Tibial nerve (tissue), 4 donors: ENCODE results near the gene SCML2. TPM values are rescaled to one million over a fixed set of nuclear protein-coding genes. Genes with fewer than 3 reads are reported as not detected.

Experiments used
- DNase-seq, 2 donors: peaks; one replicate each; pipeline ENCODE4 v3.0.0-alpha.2; 2019; ENCODE audit warnings: low spot score in 2 of 2
- H3K27ac ChIP-seq, 4 donors: fragments of 200-600 bp; sonication (generic) in 3 of 4; one replicate each; pipeline ENCODE4 v1.5.1; 2017 to 2019; ENCODE audit warnings: mild to moderate bottlenecking in 1 of 4
- H3K27me3 ChIP-seq, 2 donors: fragments of 200-600 bp; sonication (generic) in 1 of 2; one replicate each; pipeline versions ENCODE4 v1.5.1 to v1.6.0; 2017 to 2019
- H3K36me3 ChIP-seq, 3 donors: fragments of 200-600 bp; sonication (generic); one replicate each; pipeline ENCODE4 v1.5.1; 2018 to 2019
- H3K4me1 ChIP-seq, 4 donors: fragments of 200-600 bp; sonication (generic) in 3 of 4; one replicate each; pipeline ENCODE4 v1.5.1; 2017 to 2019
- H3K4me3 ChIP-seq, 4 donors: fragments of 200-600 bp; sonication (generic) in 3 of 4; one replicate each; pipeline ENCODE4 v1.5.1; 2017 to 2019; ENCODE audit warnings: mild to moderate bottlenecking in 1 of 4, moderate library complexity in 1 of 4
- H3K9me3 ChIP-seq, 4 donors: fragments of 200-600 bp; sonication (generic) in 3 of 4; one replicate each; pipeline ENCODE4 v1.5.1; 2017 to 2019
- EP300 ChIP-seq, 2 donors: sonication (generic); formaldehyde crosslinking; IDR thresholded peaks; one replicate each; pipeline ENCODE4 v1.6.1; 2017; ENCODE audit warnings: antibody characterized with exemption in 2 of 2, mild to moderate bottlenecking in 1 of 2
- POLR2A ChIP-seq, 2 donors: fragments of 450-650 bp; IDR thresholded peaks; one replicate each; pipeline ENCODE4 v1.6.1; 2017; ENCODE audit warnings: antibody characterized with exemption in 2 of 2, mild to moderate bottlenecking in 2 of 2, moderate library complexity in 2 of 2
- WGBS, 2 donors: methylation state at CpG; one replicate each; pipeline ENCODE4 v1.1.5; 2018; 5-methylcytosine and 5-hydroxymethylcytosine counted together
- total RNA-seq, 4 donors: library from RNA; depleted of rRNA; stranded (reverse); fragments of >200 nt; gene quantifications; one replicate each; pipeline ENCODE4 v1.1.0, GENCODE V29; 2016
- TF ChIP-seq, protein P1 (sequence below), 5 experiments: fragments of 200-600 bp in 3 of 5; fragments of 450-650 bp in 2 of 5; sonication (generic) in 3 of 5; IDR thresholded peaks; one replicate each; pipeline ENCODE4 v1.5.1; 2016 to 2019; ENCODE audit warnings: antibody characterized with exemption in 5 of 5, mild to moderate bottlenecking in 3 of 5, moderate library complexity in 2 of 5

SCML2 gene
- total RNA-seq, 4 donors from 2014 or later = 0.59 to 1.5 (median 0.64) TPM

- Histone ChIP-seq H3K4me1 (no peaks in the 10 kb centered on the region), H3K9me3 (peaks cover 0 to 10% (median 0%) of the 10 kb centered on the region in 4 donors), H3K27ac (no peak overlapping the region), H3K27me3 (no peaks in the 10 kb centered on the region), H3K4me3 (no peak overlapping the region), H3K36me3 (no peaks in the 10 kb centered on the region)
- DNase-seq = no peak
- WGBS, 2 donors = 62% methylated on average over 3 of the region's 3 CpGs; no CpG with 5 or more reads in 1 of the 2 donors
- TF ChIP-seq, protein P1, sequence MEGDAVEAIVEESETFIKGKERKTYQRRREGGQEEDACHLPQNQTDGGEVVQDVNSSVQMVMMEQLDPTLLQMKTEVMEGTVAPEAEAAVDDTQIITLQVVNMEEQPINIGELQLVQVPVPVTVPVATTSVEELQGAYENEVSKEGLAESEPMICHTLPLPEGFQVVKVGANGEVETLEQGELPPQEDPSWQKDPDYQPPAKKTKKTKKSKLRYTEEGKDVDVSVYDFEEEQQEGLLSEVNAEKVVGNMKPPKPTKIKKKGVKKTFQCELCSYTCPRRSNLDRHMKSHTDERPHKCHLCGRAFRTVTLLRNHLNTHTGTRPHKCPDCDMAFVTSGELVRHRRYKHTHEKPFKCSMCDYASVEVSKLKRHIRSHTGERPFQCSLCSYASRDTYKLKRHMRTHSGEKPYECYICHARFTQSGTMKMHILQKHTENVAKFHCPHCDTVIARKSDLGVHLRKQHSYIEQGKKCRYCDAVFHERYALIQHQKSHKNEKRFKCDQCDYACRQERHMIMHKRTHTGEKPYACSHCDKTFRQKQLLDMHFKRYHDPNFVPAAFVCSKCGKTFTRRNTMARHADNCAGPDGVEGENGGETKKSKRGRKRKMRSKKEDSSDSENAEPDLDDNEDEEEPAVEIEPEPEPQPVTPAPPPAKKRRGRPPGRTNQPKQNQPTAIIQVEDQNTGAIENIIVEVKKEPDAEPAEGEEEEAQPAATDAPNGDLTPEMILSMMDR (IDR thresholded peaks at IDR 0.05) = no peak
- no peak for TF ChIP-seq POLR2A (IDR thresholded peaks at IDR 0.05)
- no peak for TF ChIP-seq EP300 (IDR thresholded peaks at IDR 0.05)
These were observed 59.6 kb downstream of the SCML2 start for GRCh38 chrX:18294893-18295292.

DNA sequence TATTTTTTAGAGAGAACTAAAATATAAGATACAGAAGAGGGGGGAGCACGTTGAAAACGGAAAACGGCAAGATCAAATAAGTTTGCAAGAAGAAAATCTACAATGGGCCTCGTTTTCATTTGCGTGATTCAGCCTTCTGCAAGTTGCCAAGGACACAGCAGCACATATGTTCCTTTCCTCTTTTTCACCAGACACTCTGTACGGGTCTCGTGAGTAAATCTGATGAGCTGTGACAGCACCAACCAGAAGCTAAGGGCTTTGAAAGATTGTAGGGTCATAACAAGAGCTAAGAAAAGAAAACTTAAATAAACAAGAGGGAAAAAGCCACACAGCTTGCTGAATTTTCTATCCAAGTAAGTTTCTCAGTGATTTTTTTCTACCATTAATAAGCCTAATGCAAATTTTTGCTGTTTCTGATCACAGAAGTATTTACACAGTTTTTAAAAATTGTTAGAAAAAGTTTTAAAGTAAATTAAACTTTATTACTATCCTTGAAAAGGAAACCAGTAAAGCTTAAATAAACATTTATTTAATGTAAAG, 63.4 kb downstream of the SCML2 start:
- Histone ChIP-seq H3K27me3 (no peaks in the 10 kb centered on the region), H3K4me3 (no peak overlapping the region), H3K9me3 (peaks cover 0 to 3% (median 0%) of the 10 kb centered on the region in 4 donors), H3K27ac (no peak overlapping the region), H3K4me1 (no peaks in the 10 kb centered on the region), H3K36me3 (no peaks in the 10 kb centered on the region)
- no peak for DNase-seq
- WGBS, 2 donors = 48 to 55% methylated on average over 7 of the region's 7 CpGs
- TF ChIP-seq, protein P1 (IDR thresholded peaks at IDR 0.05) = no peak

DNA sequence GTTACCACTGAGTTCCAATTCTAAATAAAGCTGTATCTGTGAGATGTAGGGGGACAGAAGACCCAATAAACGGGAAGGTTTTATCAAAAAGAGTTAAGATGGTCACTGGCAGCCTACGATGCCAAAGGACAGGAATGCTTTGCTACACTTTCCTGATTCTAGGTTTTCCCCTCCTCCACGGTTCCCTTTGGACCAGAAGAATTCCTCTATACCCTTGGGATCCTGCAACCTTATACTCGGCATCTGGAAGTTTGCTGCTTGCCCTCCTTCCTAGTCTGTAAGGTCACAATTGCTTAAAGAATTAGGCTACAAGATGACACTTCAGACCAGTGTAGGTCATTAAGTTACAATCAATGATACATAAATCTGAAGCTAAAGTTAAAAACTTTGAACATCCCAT, 64.3 kb downstream of the SCML2 start:
- WGBS, 2 donors = 36 to 41% methylated on average over 4 of the region's 4 CpGs
- Histone ChIP-seq H3K4me1 (no peaks in the 10 kb centered on the region), H3K36me3 (no peaks in the 10 kb centered on the region)

GRCh38 chrX:18288716-18289115, 65.8 kb downstream of the SCML2 start:
- Histone ChIP-seq H3K27ac (no peak overlapping the region), H3K4me3 (no peak overlapping the region), H3K36me3 (no peaks in the 10 kb centered on the region), H3K4me1 (no peaks in the 10 kb centered on the region), H3K9me3 (no peaks in the 10 kb centered on the region), H3K27me3 (no peaks in the 10 kb centered on the region)
- WGBS, 2 donors = 48 to 80% methylated on average over 3 of the region's 3 CpGs
- TF ChIP-seq, protein P1 (IDR thresholded peaks at IDR 0.05) = no peak
- no peak for DNase-seq

More for the DNA sequence above, 64.3 kb downstream of the SCML2 start:
- no peaks in the 10 kb centered on the region for H3K27me3 ChIP-seq
- H3K9me3 ChIP-seq = no peaks in the 10 kb centered on the region
- DNase-seq = no peak
- H3K4me3 ChIP-seq = no peak overlapping the region
- no peak for TF ChIP-seq EP300 (IDR thresholded peaks at IDR 0.05)
- TF ChIP-seq, protein P1 (IDR thresholded peaks at IDR 0.05) = no peak
- no peak for TF ChIP-seq POLR2A (IDR thresholded peaks at IDR 0.05)
- no peak overlapping the region for H3K27ac ChIP-seq

- H3K9me3 ChIP-seq = no peaks in the 10 kb centered on the region
- H3K27me3 ChIP-seq = no peaks in the 10 kb centered on the region
- DNase-seq = no peak
- no peak overlapping the region for H3K27ac ChIP-seq
- no peaks in the 10 kb centered on the region for H3K36me3 ChIP-seq
- H3K4me1 ChIP-seq = no peaks in the 10 kb centered on the region
- no peak for TF ChIP-seq EP300 (IDR thresholded peaks at IDR 0.05)
- TF ChIP-seq POLR2A (IDR thresholded peaks at IDR 0.05) = no peak
- TF ChIP-seq, protein P1 (IDR thresholded peaks at IDR 0.05) = no peak
- 34 to 47% methylated on average over 3 of the region's 3 CpGs for WGBS, 2 donors
- H3K4me3 ChIP-seq = no peak overlapping the region
These were observed 68.1 kb downstream of the SCML2 start for GRCh38 chrX:18286322-18286831.
